Stimulated activated CD8-positive, alpha-beta memory T cell treated with anti-CD3 and anti-CD28 coated beads, Interleukin-7, amount 100 ng/mL, for 1 hour (primary cell): ENCODE results near the gene CCNDBP1.
"Not testable (repeated sequence)": the region's sequence is repeated elsewhere in the genome, so short reads cannot be mapped to it uniquely, and the experiment has no call there.

Experiments
- DNase-seq, 2 donors: peaks; one replicate each; pipeline ENCODE4 v3.0.0-alpha.2; 2020; ENCODE audit warnings: low read depth in 2 of 2

Gene CCNDBP1

DNA sequence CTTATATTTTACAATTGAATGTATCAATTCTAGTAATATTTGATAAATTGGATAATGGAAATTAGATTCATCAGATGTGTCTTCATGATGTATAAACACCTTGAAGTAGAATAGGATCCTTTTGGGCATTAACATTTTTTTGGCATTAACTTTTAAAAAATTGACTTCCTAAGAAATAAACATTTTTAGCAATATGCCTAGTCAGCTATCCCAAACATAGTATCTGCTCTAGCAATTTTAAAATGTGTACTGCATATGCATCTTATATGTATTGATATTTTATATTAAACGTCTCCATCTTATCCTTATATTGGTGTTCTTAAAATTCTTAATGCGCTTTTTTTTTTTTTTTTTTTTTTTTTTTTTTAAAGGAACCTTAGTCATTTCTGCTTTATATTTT, 8.5 kb downstream of the CCNDBP1 start:
- DNase-seq: no peak

DNA sequence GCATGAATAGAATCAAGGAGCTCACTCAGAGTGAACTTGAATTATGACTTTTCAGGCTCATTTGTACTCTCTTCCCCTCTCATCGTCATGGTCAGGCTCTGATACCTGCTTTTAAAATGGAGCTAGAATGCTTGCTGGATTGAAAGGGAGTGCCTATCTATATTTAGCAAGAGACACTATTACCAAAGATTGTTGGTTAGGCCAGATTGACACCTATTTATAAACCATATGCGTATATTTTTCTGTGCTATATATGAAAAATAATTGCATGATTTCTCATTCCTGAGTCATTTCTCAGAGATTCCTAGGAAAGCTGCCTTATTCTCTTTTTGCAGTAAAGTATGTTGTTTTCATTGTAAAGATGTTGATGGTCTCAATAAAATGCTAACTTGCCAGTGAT, 9.6 kb downstream of the CCNDBP1 start:
- DNase-seq: no peak

DNA sequence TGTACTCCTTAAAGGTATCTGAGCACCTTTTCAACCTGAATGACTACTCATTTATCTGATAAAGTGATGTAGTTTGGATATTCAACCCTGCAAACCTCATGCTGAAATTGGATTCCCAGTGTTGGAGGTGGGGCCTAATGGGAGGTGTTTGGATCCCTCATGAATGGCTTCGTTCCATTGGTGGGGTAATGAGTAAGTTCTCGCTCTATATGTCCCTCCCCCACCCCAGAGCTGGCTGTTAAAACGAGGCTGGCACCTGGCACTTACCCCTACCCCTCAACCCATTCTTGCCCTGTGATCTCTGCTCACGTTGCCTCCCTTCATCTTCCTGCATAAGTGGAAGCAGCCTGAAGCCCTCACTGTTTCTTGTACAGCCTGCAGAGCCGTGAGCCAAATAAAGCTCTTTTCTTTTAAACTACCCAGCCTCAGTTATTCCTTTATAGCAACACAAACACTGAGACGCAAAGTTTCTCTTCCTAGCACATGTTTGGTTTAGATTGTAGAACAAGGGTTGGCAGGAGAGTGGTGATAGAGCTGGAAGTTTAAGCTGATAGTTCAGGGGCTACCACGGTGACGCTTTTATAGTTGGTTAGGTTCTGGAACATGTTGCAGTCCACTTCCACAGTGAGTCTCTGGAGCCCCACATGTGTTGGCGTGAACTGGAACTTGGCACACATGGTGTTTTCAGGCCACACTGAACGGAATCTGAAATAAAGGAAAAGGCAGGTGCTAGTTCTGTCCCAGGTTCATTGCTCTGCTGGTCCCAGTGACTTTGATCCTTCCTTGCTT, 11.8 kb downstream of the CCNDBP1 start:
- no peak for DNase-seq

DNA sequence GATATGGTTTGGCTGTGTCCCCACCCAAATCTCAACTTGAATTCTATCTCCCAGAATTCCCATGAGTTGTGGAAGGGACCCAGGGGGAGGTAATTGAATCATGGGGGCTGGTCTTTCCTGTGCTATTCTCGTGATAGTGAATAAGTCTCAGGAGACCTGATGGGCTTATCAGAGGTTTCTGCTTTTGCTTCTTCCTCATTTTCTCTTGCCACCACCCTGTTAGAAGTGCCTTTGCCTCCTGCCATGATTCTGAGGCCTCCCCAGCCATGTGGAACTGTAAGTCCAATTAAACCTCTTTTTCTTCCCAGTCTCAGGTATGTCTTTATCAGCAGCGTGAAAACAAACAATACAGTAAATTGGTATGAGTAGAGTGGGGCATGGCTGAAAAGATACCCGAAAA, 12.6 kb downstream of the CCNDBP1 start:
- DNase-seq: not testable (repeated sequence)

DNA sequence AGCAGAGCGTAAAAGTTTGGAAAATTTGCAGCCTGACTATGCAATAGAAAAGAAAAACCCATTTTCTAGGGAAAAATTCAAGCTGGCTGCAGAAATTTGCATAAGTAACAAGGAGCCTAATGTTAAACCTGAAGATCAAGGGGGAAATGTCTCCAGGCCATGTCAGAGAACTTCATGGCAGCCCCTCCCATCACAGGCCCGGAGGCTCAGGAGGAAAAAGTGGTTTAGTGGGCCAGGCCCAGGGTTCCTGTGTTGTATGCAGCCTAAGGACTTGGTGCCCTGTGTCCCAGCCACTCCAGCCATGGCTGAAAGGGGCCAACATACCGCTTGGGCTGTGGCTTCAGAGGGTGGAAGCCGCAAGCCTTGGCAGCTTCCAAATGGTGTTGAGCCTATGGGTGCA, 13.4 kb downstream of the CCNDBP1 start:
- not testable (repeated sequence) for DNase-seq

DNA sequence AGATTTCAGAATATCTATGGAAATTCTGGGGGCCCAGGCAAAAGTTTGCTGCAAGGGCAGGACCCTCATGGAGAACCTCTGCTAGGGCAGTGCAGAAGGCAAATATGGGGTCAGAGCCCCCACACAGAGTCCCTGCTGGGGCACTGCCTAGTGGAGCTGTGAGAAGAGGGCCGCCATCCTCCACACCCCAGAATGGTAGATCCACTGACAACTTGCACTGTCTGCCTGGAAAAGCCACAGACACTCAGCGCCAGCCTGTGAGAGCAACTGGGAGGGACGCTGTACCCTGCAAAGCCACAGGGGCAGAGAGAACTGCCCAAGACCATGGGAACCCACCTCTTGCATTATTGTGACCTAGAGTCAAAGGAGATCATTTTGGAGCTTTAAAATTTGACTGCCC, 13.8 kb downstream of the CCNDBP1 start:
- DNase-seq: no peak

DNA sequence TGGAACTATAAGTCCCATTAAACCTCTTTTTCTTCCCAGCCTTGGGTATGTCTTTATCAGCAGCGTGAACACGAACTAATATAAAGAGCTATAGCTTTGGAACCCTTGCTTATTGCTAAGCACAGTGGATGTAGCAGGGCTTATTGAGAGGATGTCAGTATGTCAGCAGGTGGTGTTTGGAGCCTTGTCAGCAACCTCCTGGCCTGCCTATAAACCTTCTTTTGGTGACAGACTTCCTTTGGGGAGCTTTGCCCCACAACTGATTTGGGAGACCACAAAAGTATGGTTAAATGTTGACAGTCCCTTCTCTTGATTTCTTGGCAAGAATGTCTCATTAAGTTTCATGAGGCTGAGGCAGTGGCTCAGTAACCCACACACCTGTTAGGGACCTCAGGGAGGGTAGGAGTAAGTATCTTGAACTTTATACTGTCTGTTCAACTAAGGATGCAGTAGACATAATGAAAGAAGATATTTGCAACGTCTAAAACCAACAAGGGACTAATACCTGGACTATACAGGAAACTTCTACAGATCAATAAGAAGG, 14.8 kb downstream of the CCNDBP1 start:
- DNase-seq: no peak

DNA sequence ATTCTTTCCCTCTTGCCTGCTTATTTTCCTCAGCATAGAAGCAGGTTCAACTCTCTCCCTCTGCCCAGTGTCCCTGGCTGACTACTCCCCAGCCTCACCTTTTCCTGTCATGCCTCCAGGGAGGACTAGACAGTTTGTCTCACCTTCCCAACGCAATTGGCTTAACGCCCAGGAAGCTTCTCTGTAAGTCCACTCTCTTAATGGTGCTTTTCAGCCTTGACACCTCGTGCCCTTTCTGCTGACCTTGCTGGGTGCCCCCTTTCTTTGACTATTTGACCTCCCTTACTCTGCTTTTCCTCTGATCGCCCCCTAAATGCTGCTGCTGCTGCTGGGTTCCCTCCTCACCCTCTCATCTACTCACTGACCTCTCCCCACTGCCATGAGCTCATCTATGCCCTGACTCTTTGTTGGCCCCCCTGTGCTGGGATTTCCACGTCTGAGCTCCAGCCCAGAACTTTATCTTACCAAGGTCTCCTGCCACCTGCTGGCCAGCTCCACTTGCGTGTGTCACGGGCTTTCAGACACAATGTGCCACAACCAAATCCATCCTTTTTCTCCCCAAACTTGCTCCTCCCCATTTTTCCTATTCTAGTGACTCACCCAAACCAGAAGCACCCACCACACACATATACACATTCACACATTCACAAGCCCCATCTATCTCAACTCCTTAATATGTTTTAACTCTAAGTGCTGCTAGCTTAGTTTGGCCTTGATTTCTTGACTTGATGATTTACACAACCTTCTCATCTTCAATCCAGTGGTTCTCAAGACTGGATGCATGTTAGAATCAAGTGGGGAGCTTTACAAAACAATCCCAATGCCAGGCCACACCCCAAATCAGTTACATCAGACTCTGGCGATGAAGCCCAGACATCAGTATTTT, 19.1 kb downstream of the CCNDBP1 start:
- DNase-seq: peak in 1 of 2 donors; percentile 19

DNA sequence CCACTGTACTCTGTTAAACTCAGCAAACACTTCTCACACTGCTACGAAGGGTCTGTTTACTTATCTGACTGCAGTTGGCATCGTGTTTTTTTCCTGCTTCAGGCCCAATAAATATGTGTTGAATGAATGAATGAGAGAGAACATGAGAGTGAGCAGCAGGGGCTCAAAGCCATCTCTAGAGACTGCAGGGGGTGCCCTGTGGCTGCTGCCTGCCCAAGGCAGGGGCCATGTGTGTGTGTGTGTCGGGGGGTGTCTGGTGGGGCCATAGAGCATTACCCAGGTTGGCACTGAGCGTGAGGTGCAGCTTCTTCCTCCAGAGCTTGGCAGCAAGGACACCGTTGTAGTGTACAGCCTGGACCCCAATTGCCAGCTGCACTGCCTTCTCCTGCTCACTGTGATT, 20.9 kb downstream of the CCNDBP1 start:
- DNase-seq: no peak

DNA sequence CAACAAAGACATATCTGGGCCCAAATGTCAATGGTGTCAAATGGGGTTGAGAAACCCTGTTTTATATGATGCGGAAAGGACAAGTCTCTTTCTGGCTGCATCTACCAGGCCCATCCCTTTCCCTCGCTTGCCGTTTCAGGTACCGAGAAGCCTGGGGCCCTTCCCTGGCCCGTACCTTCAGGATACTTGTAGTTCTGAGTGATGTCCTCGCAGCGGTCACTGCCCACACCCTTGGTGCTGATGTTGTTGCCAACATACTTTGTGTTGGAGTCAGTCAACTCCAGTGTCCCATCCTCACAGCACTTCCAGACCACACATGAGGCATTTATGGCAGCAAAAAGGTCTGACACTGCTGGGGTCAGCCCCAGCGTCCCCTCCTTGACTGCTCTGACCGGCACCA, 21.8 kb downstream of the CCNDBP1 start:
- no peak for DNase-seq

DNA sequence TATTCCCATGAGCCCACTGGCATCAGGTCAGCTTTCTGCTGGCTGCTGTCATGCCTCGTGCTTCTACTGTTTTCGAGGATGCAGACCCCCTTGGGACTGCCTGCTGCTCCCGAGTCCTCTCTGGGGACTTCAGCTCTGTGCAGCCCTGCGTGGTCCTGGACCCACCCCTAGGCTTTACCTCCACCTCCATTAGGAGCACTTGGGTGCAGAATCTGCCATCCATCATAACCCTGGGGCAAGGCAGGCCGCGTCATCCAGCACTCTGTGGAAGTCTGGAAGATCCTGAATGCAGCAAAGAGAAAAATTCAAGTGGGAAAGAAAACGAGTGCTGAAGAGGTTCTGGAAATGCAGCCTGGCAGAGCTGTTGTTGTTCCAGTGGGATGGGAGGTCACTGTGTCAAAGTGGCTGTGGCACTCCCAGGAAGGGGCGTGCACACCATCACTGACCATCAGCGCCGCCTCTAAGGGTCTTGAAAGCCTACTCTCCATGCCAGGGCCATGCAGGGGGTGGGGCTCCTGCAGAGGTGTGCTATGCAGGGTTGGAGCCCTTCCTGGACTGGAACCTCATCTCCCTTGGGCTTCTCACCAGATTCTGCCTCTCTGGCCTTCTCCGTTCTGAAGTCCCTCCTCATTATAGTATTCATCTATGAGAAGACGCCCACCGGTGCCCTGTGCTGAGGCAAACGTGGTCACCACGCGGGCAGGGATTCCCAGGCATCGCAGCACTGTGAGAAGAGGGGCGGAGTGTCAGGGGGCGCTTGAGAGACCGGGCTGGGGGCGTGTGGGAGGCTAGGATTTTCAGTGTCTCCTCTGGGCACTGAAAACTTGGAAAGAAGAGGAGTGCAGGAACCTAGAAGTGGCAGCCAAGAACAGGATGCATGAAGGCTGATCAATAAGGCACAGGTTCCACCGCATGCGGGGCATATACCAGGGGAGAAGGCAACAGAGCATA, 23.1 kb downstream of the CCNDBP1 start:
- no peak for DNase-seq

DNA sequence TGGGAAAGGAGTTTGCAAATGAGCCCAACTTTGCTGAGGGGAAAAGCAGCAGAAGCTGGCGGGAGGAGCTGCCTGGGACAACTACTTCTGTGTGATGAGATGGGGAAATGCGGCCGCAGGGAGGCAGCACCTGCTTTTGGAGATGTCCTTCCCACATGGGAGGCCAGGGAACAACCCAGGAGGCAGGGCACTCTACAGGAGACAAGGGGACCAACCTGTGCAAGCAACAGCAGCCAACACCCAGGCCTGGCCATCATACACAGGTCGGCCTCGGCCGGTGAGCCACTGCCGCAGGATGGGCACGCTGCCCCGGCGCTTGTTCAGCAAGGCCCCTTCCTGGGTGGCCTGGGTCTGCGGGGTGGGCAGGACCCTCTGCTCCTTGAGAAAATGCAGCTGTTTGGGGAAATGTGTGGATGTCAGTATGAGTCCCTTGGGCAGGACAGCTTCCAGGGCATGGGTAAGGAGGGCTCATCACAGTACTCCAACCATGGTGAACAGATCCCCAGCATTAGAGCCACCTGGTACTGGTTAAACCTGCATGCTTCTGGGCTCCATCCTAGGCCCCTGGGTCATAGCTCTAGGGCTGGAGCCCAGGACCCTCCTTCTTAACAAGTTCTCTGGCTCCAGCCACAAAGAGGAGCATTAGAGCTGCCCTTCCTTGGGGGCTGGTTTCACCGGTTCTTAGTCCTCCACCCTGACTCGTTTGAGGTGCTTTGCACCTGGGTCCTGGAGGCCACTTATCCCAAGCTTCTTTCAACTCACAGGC, 24.0 kb downstream of the CCNDBP1 start:
- no peak for DNase-seq

DNA sequence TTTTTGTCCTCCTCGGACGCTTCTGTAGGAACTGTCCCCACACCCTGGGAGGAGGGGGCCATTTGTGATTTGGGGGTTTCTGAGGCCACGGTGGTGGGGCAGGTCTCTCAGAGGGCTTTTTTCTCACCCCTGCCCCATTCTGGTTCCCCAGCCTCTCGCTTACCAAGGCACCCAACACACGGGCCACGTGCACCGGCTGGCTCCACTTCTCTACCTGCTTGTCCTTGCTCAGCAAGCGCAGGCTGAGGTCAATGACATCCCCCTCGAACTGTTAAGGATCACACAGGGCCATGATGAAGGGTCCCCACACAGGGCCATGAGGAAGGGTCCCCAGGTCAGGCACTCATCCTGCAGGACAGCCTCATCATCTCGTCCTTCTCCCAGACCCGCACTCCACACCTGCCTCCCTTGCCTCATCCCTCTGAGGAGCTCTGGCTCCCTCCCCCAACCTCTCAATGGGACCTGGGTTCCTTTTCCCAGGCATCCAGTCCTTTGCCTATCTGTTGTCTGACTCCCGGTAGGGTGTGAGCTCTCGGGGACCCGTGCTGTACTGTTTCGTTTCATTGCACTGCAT, 25.1 kb downstream of the CCNDBP1 start:
- no peak for DNase-seq

DNA sequence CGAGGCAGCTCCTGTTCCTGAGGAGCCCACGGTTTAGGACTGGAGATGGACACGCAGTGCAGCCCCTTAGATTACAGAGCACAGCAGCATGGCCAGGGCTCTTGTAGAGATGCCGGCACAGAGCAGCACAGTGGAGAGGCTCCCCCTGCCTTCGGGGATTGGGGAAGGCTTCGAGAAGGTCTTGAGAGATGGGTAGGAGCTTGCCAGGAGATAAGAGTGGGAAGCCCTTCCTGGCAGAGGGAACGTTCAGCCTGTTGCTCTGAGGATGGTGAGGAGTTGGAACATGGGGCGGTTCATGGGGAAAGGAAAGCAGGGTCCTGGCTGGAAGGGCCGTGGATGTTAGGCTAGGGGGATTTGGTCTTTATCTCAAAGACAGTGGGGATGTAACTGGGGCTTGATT, 25.6 kb downstream of the CCNDBP1 start:
- no peak for DNase-seq

DNA sequence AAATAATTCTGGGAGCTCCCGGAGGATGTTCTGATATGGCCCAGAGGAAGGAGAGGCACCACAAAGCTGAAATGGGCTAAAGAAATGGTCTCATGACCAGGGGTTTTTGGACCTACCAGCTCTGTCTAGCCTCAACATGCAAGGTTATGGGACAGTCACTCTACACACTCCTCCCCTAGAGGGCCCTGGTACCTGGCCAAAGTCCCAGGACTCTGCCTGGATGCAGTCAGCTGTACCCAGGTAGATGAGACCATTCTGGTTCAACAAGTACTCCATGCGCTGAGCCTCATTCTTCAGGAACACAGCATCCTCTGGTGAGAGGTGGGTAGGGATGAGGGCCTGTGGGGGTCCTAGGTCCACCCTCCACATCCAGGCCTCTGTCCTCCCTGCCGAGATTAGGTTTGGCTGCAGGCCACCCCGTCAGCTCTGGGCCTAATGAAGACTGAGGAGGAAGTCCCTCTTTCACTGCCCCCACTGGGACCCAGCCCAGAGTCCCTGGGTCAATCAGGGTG, 26.1 kb downstream of the CCNDBP1 start:
- no peak for DNase-seq

DNA sequence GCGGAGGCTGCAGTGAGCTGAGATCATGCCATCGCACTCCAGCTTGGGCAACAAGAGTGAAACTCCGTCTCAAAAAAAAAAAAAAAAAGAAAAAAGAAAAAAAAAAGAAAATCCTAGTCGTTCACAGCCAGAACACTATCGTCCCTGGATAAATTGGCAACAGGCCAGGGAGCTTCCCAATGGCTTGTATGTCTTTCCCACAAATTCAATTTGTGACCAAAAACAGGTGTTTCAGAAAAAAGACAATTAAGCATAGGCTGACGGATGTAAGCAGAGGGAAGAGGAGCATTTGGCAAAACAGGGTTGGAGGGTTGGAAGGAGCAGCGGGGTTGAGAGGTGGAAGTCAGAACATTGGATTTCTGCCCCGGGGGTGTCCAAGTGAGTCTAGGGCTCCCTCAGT, 27.1 kb downstream of the CCNDBP1 start:
- DNase-seq: no peak

DNA sequence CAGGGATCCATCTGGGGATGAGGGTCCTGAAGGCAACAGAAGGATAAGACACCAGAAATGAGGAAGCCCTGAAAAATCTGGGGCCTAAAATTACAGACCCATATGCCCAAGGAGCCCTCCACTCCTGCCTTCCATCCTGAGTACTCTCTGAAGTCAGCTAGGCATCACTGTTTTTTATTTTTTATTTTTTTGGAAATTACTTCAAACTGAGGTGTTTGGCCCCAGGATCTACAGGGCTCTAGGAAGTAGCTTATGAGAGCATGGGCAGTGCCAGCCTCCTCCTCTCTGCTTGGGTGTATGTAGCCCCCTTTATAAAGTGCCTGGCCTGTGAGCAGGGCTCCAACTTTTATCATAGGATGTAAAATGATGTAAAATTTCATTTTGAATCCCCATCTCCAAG, 27.7 kb downstream of the CCNDBP1 start:
- DNase-seq: no peak

DNA sequence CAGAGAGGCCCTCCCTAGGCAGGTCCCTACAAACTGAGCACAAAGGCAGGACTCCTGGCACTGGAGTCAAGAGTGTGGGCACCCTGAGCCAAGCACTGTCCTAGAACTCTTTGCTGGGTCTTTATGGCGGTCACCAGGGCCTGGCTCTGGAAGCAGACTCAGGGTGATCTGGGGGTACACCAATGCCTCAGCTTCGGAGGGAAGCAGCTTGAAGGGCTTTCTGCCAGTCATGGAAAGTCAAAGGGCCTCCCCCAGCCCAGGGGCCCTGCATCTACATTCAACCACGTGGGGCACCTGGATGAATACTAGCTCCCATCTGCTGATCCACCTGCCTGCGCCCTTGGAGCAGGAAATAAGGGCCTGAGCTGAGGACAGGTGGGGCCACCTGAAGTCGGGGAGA, 28.3 kb downstream of the CCNDBP1 start:
- no peak for DNase-seq

DNA sequence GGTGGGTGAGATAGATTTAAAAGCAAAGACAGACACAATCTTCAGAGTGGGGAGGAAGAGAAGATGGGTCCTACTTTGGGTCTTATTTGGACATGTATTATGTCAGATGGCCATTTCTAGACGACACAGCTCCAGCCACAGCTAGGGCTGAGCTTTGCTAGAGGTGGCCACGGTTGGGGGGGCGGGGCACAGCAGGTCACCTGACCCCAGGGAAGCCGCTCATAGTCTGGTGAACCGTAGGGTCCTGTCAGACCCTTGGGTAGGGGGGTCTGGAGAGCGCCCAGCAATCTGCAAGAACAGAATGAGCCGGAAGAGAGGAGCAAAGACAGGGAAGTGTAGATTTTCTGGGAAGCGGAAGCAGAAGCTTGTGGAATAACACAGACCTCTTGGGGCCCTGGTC, 29.0 kb downstream of the CCNDBP1 start:
- DNase-seq: no peak

DNA sequence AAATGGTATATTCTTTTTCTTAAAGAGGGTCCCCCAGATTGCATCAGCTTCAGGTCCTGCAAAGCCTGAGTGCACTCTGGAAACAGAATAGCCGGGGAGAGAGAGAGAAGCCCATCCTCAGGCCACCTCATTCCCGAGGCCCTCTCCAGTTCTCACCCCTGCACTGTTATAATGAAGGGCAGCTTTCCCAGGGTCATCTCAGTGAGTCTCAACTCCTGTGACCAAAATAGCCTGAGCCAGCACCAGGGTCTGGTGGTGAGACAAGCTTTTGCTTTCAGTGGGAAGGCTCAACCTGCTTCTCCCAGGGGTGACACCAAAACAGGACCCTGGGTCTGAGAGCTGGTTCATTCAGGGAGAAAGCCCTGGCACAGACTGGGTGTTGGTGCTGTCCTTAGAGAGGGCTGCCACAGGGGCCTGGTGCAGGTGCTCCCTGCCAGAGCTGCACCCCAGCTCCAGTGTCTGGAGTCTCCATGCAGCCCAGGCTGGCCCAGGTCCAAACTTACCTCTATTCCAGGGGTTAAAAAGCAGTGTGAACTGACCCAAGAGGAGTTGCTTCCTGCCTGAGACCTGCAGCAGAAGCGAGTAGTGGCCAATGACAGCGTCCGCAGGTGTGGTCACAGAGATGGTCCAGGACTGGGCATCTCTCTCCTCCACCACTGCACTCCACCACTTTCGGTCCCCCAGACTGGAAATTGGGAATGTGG, 29.5 kb downstream of the CCNDBP1 start:
- DNase-seq: no peak
